Hematopoietic multipotent progenitor cell treated with erythropoietin and hydrocortisone succinate and interleukin-3 and kit ligand, for 8 days (in vitro differentiated cells): ENCODE results near the gene TWIST2.

Experiments
- DNase-seq: peaks from one replicate; pipeline ENCODE4 v3.0.0-alpha.2; 2015

TWIST2 gene

DNA sequence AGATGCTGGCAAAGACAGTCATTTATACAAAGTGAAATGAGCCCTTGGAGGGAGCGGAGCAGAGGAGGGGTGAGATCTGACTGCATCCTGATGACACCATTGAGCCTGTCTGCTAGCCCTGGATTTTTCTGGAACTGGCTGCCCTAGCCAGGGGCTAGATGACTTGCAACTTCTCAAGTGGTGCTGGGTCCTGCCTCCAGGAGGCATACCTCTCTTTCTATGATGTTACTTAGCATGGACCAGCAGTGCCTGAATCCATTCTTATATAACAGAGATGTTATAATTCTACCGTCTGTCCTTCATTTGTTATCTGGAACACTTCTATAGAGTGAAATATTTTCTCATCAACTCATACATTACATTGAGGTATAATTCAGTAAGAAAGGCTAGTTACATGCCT is 8.5 kb upstream of the TWIST2 start:
- DNase-seq: no peak

DNA sequence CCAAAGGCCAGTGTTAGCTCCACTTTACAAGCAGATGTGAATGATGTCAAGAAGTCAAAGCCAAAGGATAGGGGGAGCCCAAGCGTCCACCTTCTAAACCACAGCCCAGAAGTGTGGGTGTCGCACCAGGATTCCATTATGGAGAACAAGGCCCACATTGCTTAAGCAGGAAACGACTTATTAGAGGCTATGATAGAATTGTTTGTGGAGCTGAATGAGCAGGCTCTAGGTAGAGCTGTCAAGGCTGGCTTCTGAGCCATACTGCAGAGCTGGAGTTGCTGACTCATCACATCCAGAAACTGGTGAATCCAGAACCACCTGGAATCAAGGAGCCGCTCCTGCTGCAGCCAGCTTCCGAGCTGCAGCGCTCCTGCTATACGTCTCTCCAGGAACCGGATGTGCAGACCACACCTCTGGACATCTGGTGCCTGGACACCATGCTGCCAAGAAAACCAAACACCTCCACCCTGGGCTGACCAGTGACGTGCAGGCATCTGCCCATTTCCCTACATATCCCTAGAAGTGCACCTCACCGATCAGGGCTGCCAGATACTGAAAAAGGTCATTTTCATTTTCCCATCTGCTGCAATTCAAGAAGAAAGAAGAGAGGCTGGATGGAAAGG is 6.2 kb upstream of the TWIST2 start:
- no peak for DNase-seq

DNA sequence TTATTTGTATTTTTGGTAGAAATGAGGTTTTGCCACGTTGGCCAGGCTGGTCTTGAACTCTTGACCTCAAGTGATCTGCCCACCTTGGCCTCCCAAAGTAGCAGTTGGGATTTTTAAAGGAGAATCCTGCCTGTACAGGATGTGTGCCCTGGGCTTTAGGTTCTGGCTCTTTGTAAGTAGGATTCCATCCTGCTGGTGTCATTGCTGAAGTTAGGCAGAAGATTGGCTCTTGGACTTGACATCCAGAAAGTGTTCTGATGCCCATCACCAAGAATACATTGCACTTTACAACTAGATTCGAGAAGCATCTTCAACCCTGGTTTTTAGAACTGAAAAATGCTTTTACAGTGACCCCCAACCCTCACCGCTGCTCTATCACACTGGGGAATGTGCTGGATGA is 4.4 kb upstream of the TWIST2 start:
- DNase-seq: no peak

DNA sequence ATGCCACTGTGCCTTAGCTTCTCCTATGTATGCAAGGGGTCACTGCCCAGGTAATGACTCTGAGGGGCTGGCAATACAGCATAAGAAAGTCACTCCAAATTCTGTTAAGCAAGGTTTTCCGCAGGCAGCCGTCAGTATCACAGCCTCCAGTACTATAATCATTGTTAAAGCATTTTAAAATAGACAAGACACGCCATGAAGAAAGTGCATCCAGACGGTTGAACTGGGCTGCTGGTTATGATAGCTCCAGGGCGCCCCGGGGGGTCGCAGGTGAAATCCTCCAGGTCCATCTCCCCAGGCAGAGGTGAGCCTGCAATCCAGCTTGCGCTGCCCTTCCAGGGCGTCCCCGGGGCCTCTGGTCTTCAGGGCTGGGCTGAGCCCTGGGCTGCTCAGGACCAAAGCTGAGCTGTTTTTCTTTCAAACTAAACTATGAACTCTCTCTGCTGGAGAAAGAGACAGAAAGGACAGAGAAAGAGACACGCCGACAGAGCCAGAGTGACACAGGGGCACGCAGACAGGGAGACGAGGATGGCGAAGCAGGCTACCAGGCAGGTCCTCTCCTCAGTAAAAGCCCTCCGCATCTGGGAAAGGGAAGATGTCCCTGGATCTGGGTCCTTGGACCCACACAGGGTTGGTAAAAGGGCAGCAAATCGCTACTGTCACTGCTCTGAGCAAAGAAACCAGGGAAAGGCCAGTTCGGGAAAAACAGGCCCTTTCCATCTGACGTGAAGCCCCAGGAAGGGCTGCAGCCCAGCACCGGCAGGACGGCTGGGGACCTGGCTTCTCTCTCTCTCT is 2.1 kb upstream of the TWIST2 start:
- no peak for DNase-seq

DNA sequence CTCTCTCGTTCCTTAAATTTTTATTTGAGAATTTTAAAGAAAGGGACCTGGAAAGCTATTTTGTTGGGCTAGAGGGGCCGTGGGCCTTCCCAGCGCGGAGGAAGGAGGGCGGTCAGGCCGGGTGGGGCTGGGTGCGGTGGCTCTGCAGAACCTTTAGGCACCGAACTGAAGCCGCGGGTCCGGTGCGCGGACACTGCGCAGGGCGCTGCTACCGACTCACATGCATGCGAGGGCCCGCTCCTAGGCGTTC is 1.6 kb upstream of the TWIST2 start:
- no peak for DNase-seq

DNA sequence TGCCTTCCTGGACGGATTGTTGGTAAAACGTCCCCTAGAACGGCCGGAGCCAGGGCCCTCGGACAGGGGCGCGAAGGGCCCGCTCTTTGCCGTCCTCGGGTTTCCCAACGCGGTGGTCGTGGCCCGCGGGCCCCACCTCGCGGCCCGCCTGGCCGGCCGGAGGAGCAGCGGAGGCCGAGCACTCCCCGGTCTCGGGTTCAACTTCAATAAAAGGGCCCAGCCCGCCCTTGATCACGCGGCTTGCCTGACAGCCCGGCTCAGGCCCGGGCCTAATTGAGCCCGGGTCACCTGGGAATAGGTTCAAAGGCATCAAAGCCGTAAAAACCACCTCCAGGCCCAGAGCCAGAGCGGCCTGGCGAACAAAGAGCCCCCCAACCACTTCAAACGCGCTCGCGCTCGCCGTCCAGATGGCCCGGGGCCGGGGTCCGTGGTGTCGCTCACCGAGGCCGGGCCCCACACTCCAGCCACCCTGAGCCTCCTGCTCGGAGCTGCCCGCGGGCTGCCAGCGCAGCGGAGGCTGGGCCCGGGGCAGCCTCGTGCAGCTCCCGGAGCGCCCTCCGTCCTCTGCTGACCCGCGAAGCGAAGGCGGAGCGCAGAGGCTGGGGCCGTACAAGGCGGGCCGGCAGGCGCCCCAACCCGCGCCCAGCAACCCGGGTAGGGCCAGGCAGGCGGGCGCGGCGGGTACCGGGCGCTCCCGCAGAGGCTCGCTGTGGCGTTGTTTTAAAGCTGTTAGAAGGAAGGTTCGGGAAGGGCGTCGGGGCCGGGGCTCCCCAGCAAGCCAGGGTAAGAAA is 1.1 kb upstream of the TWIST2 start:
- DNase-seq: no peak

DNA sequence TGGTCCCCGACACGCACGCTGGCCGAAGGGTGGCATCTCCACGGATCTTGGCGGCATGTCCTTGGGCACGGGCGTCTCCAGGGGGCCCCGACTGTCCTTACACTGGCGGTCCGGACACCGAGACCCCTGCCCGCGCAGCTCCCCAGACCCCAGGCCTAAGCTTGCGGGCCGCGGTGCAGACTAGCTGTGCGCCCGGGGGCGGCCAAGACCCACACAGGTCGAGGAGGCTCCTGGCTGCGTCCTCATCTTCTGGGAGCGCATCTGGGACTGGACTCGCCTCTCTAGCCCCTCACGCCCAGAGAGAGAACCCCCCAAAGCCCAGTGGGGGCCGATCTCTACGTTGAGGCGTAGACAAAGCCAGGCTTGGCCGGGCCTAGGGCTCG is 475 bp upstream of the TWIST2 start:
- no peak for DNase-seq

DNA sequence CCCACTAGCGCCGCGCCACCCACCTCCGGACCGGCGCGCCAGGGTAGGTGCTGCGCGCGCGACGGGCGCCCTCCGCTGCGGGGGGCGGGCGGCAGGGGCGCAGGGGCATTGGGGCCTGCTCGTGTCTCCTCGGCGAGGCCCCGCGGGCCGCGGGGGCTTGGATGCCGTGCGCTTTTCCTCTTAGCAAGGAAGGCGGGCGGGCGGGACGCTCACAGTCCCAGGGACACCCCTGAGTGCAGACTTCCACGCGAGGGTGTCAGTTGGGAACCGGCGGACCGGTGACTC is 748 bp downstream of the TWIST2 start:
- DNase-seq: no peak

DNA sequence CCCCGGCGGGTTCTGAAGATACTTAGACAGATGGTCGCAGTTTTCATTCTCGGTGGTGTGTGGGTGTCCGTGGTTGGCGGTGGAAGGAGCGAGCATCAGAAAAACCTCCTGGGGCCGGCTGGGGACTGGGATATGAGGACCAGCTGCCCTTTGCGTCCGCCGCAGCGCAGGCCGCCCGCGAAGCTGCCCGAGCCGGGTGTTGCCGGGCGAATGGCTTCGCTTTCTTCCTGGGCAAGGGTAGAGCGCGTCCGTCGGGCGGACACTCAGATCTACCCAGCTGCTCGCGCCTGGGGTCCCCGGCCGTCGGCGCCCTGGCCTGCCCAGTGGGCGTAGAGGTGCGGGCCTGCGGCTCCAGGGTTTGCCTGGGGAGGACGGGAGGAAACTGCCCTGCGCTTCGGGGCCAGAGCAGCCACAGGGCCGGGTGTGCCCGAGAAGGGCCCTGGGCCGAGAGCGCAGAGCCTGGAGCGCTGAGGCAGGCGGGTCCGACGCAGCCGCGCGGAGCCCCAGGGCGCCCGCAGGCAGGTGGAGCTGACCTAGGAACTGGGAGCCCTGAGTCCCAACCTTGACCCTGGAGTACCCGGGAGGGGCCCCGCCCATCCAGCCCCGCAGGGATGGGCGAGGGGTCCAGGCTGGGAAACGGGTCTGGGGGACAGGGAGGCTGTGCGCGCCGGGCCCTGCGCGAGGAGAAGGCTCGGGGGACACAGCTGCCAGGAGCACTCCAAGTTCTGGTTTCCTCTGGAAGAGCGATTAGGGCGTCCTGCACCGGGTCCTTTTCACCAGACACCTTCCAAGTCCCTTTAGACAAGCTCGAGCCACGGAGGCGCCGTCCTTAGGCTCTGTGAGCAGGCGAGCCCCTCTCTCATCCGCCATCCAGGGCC is 1.3 kb downstream of the TWIST2 start:
- no peak for DNase-seq

DNA sequence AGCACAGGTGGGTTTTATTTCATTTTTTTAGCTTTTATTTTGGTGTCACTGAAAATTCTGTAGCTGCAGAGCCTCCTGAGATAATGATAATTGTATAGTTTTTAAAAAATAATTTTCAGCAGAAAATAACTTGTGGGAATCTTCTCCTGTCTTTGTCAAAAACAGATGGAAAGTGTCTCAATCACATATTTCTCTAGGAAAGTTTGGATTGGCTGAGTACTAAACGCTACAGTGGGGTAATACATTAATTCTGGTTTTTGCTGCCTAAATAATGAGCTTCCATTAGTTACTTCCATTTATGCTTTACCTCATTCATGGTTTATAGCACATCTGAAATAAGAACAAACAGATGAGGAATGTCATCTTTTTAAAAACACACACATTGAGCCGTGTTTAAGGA is 2.2 kb downstream of the TWIST2 start:
- no peak for DNase-seq

DNA sequence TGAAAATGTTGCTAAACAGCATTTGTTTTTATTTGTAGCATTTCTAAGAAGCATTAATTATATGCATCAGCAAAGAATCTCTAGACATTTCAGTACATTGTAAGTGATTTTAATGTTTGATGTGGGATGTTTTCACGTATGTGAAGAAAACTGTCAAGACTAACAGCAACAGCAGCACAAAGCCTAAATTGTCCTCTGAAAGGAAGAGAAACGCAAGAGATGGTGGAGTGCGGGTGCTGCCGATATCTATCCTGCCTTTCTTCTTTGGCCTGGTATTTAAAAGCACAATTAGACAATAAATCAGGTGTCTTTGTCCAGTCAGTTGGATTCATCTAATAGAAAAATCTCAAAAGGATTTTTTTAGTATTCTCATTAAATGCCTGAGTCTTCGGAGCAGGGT is 3.1 kb downstream of the TWIST2 start:
- DNase-seq: no peak

DNA sequence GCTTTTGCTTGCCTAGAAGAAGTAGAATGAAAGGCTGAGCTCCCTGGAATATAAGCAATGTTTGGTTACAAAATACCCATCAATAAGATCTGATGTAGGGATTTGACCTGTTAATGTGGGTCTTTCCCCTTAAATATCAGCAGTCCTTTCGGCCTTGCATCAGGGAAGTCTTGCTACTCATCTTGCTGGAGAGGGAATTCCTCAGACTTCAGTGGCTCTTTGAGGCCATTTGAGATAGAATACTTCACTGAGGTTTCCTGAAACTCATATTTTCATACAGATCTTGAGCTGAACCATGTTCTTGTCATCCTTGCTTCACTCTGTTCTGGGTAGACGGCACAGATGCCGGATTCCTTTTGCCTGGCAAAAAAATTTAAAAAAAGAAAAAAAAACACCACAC is 3.9 kb downstream of the TWIST2 start:
- DNase-seq: no peak

DNA sequence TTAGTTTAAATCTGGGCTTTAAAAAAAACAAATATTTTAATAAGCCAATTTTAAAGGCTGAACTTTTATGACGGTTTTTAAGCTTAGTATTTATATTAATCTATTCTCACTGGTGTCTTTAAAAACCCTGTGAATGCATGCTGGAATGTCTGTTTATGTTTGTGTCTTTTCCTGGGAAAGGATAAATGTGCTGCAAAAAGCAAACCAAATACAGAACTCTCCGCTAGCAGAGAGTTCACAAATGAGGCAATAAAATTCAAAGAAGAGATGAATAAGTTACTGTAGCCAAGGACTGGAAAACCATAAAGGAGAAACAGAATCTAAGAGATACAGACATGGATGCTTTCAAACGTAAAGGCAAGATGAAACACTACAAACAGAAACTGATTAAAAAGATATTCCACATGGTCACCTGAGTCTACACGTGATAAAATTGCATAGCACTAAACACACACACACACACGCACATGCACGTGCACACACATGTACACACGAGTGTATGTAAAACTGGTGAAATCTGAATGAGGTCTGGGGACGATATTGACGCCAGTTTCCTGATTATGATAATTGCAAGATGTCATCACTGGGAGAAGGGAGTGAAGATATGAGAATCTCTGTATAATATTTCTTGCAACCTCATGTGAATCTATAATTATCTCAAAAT is 4.5 kb downstream of the TWIST2 start:
- DNase-seq: no peak

DNA sequence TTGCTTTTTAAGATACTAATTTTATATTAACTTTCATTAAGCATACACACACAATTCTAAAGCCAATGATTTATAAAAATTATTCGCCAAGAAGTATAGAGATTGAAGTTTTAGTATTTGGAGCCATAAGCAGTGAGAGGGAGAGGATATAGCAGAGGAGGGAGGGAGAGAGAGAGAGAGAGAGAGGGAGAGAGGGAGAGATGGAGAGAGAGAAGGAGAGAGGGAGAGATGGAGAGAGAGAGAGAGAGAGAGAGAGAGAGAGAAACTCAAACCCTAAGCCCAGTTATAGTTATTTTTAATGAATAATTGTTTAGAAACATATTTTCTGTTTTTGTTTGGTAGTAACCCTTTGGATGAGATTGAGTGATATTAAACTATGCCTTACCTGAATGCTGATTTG is 5.3 kb downstream of the TWIST2 start:
- DNase-seq: no peak

DNA sequence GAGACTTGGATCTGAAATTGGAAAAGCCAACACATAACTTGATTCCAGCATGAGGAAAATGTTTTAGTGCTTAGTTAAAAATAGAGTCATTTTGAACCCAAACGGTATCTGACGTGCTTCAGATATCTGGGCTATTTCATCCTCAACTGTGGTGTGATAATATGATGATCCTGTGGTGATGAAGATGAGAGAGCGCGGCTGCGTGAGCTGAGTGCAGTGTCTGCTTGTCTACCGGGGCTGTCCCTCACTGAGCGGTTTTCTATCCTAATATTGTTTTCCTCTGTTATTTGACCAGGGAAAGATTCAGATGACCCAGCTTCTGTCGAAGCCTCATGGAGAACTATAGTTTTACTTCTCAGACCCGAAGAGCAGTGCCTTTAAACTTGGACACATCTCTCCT is 5.8 kb downstream of the TWIST2 start:
- DNase-seq: no peak

DNA sequence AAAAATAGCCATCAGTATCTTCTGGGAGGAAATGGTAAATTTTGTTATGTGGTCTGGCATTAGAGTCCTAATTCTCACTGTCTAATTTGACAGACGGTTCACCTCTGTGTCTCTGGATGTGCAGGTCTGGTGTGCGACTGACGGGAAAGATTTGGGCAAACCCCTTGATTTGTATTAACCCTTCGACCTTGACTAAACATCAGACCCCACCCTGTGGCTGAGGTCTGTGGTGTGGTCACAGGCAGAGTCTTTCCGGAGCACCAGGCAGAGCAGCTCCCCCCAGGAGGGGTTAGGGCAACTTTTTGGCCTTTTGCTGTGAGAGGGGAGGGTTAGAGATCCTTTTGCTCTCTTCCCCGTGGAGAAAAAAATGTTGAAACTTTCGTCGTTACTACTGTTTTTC is 6.4 kb downstream of the TWIST2 start:
- no peak for DNase-seq

DNA sequence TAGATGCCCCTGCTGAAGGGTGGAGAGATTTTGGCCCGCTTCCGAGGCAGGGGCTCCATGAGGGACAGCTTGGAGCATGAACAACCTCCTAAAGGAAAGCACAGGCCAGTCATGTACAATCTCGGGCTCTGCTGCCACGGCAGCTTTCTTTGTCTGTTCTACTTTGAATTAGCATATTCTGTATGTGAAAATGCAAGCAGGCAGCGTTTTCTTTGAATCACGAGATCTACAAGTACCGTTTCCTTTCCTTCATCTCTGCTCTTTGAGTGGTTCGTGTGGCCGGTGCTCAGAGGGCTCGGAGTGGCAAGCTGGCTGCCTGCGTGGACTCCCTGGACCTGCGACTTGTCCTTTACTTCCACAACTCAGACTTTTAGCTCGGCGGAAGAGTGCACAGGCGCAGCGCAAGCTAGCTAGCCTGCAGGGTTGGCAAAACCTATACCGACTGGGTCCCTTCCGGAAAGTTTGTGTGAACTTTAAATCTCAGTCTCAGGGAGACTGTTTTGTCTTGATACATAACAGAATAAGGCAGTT is 6.9 kb downstream of the TWIST2 start:
- DNase-seq: no peak

DNA sequence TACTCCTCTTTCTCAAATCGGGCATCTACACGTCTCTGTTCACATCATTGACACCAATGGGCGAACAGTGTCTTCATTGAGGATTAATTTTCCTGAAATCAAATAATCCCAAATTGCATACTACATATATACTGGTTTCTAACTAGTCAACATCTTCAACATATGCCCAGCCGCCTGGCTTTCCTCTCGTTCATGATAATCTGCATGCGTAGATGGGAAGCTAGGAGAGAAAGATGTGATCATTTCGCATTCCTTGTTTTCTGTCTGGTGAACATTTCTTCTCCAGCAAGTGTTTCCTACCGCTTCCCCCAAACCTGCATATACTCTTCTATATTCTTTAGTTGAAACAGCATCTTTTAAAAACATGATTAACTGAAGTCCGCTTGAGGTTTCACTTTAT is 7.4 kb downstream of the TWIST2 start:
- no peak for DNase-seq

DNA sequence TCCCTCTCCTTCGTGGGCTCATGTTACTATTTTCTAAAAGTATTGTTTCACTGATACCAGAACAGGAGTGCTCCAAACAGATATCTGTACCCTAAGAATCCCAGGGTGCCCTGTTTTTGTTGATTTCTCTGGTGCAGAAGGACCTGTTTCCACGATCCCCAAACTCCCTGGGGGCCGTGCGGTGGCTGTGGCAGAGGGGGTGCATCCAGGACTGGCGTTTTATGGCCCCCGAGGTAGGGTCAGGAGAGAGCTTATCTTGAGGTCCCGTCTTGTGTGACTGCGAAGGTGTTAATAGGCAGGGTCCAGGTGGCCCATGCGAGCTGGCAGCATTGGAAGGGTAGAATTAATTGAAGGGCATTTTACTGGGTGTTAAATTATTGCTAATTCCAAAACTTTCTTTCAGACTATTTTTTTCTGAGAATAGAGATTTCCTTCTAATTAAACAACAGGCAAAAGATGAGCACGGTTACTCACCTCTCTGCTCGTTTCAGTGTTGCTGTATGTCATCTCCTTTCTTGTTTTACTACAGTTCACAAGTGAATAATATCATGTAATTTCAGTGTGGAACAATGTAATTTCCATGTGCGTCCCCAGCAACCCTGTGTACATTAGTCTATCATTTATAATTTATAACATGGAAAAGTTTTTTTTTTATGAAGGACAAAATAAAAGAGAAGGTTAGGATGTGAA is 8.2 kb downstream of the TWIST2 start:
- no peak for DNase-seq

DNA sequence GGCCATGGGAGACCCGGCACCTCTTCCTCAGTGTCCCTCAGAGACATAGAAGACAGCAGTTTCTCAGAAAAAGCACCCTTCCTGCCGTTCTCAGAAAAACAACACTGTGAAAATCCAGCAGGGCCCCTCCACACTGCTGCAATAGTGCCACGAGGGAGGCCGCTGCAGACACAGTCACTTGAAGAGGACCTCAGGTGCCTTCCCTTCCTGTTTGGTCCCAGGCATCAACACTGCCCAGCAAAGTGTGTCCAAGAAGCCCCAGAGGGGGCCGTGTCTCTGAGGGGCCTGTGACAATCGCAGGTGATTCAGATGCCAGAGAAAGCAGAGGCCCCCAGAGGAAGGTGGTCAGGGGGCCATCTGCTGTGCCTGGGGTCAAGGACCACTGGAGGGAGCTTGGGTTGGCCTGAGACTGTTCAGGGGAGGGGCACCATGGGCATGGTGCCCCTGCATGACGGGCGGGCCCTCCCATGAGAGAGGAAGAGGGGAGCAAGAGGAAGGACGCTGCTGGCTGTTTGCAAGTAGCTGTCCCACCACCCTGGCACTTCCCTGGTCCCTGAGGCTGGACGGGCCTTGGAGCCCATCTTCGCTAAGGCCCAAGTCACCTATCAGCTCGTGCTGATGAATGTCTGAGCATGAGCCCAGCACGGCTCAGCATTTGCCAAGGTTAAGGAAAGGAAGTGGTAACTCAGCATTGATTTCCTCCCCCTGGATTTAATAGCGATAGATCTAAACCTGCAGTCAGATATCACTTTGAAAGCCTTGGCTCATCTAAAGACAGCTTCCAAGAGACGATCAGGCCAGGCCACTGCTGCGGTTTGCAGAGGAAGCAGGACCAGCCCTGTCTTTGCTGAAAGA is 9.1 kb downstream of the TWIST2 start:
- no peak for DNase-seq

DNA sequence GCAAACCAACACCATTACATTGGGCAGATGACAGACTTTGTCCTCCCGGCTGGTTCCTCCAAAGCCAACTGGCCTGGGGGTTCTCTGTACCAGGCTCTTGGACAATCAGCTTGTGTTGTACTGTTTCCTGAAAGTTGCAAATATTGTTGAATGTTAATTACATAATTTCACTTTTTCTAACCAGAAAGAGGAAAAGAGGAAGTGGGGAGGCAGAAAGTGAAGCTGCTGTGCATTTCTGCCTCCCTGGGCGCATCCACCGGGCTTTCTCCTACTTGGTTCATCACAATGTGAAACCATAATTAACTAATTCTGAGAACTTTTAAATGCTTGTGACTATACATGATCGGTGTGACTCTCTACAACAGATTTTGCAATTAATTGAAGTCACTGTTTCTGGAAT is 10.1 kb downstream of the TWIST2 start:
- DNase-seq: no peak
